Glomerular endothelial cell (primary cell): Measurements from ENCODE around the gene CPT1A. TPM values are rescaled to one million over a fixed set of nuclear protein-coding genes. Genes with fewer than 3 reads are reported as not detected.
"Not testable (repeated sequence)": the region's sequence is repeated elsewhere in the genome, so short reads cannot be mapped to it uniquely, and the experiment has no call there.

Experiments used
- DNase-seq: peaks from one replicate; pipeline ENCODE4 v3.0.0-alpha.2; 2011; ENCODE audit warnings: low read depth, low spot score; ENCODE audit errors: extremely low read depth
- total RNA-seq: library from RNA; depleted of rRNA; stranded (reverse); fragments of >200 nt; gene quantifications from 2 replicates; pipeline ENCODE4 v1.2.3, GENCODE V29; 2015

The CPT1A gene
- 31.9 and 67.0 TPM in 2 replicates for total RNA-seq

- DNase-seq: no peak
Observed at GRCh38 chr11:68841718-68842426, at the start of gene CPT1A. Gene CPT1A (minus strand): TSS chr11:68841916. CDS start chr11:68815474, 26,442 bp downstream.

GRCh38 chr11:68890490-68891231, 48.9 kb upstream of the CPT1A start:
- DNase-seq: no peak

GRCh38 chr11:68889948-68890446, 48.3 kb upstream of the CPT1A start:
- no peak for DNase-seq

- not testable (repeated sequence) for DNase-seq
Observed at GRCh38 chr11:68884827-68885226, 43.1 kb upstream of the CPT1A start.

- DNase-seq: no peak
Observed at GRCh38 chr11:68882391-68882790, 40.7 kb upstream of the CPT1A start.

GRCh38 chr11:68881320-68881719, 39.6 kb upstream of the CPT1A start:
- no peak for DNase-seq

- DNase-seq: no peak
Observed at GRCh38 chr11:68880851-68881250, 39.1 kb upstream of the CPT1A start.

GRCh38 chr11:68878022-68878421, 36.3 kb upstream of the CPT1A start:
- DNase-seq: no peak

- peak; percentile 56 for DNase-seq
Observed at GRCh38 chr11:68872216-68873003, 30.7 kb upstream of the CPT1A start.

- no peak for DNase-seq
Observed at GRCh38 chr11:68870470-68870869, 28.8 kb upstream of the CPT1A start.

GRCh38 chr11:68868221-68868835, 26.6 kb upstream of the CPT1A start:
- no peak for DNase-seq

GRCh38 chr11:68867066-68867465, 25.4 kb upstream of the CPT1A start:
- no peak for DNase-seq

GRCh38 chr11:68865241-68865640, 23.5 kb upstream of the CPT1A start:
- DNase-seq: no peak

- DNase-seq: no peak
Observed at GRCh38 chr11:68863553-68864265, 22.0 kb upstream of the CPT1A start.

- DNase-seq: no peak
Observed at GRCh38 chr11:68862421-68862820, 20.7 kb upstream of the CPT1A start.

- DNase-seq: no peak
Observed at GRCh38 chr11:68859123-68859522, 17.4 kb upstream of the CPT1A start.

- DNase-seq: no peak
Observed at GRCh38 chr11:68857037-68857586, 15.4 kb upstream of the CPT1A start.

- not testable (repeated sequence) for DNase-seq
Observed at GRCh38 chr11:68856425-68857030, 14.8 kb upstream of the CPT1A start.

- peak; percentile 44 for DNase-seq
Observed at GRCh38 chr11:68855205-68855981, 13.7 kb upstream of the CPT1A start.
